Activated CD4-positive, alpha-beta memory T cell treated with anti-CD3 and anti-CD28 coated beads, Interleukin-2, amount 10 ng/mL, durations not matched to agents 7 days and 5 days (primary cell): ENCODE measurements around the gene ADNP2. TPM values are rescaled to one million over a fixed set of nuclear protein-coding genes. Genes with fewer than 3 reads are reported as not detected.

ENCODE experiments used
- CTCF ChIA-PET: fragments of 350-600 bp; sonication (Branson Sonifier 250); formaldehyde crosslinking; loops from one replicate; lab custom pipeline; 2021; ENCODE audit warnings: antibody characterized with exemption, inconsistent platforms; lab: Charles Lee
- POLR2A ChIA-PET: fragments of 350-600 bp; sonication (Branson Sonifier 250); formaldehyde crosslinking; loops from one replicate; lab custom pipeline; 2021; ENCODE audit warnings: antibody characterized with exemption; lab: Charles Lee
- DNase-seq: peaks from one replicate; pipeline ENCODE4 v3.0.0-alpha.2; 2020
- H3K27ac Mint-ChIP-seq: one replicate; pipeline ENCODE4 v1.8.0; 2021; ENCODE audit warnings: mild to moderate bottlenecking, mixed read lengths
- H3K27me3 Mint-ChIP-seq: one replicate; pipeline ENCODE4 v1.8.0; 2021; ENCODE audit warnings: mixed read lengths
- H3K36me3 Mint-ChIP-seq: one replicate; pipeline ENCODE4 v1.8.0; 2021; ENCODE audit warnings: low read depth, mixed read lengths
- H3K4me1 Mint-ChIP-seq: one replicate; pipeline ENCODE4 v1.8.0; 2021; ENCODE audit warnings: mixed read lengths
- H3K4me3 Mint-ChIP-seq: one replicate; pipeline ENCODE4 v1.8.0; 2021; ENCODE audit warnings: mild to moderate bottlenecking, mixed read lengths
- H3K9me3 Mint-ChIP-seq: one replicate; pipeline ENCODE4 v1.8.0; 2021; ENCODE audit warnings: mixed read lengths
- total RNA-seq, 2 experiments: library from RNA; stranded (reverse); gene quantifications; one replicate each; pipeline ENCODE4 v1.2.3, GENCODE V29; 2021

Gene ADNP2
- total RNA-seq, 2 experiments from 2014 or later, result 25.8 to 26.6 TPM

GRCh38 chr18:80137137-80137536, 28.1 kb downstream of the ADNP2 start:
- Mint-ChIP-seq H3K27ac (no peak overlapping the region), H3K36me3 (peaks cover 49% of the 10 kb centered on the region), H3K9me3 (no peaks in the 10 kb centered on the region), H3K4me1 (peaks cover 12% of the 10 kb centered on the region), H3K27me3 (no peaks in the 10 kb centered on the region), H3K4me3 (no peak overlapping the region)
- DNase-seq, result no peak
- POLR2A ChIA-PET, result no interaction called here
- CTCF ChIA-PET, result no interaction called here

GRCh38 chr18:80137976-80138375, 28.9 kb downstream of the ADNP2 start:
- Mint-ChIP-seq H3K36me3 (peaks cover 48% of the 10 kb centered on the region), H3K27ac (no peak overlapping the region), H3K4me1 (peaks cover 6% of the 10 kb centered on the region), H3K27me3 (no peaks in the 10 kb centered on the region), H3K9me3 (no peaks in the 10 kb centered on the region), H3K4me3 (no peak overlapping the region)
- CTCF ChIA-PET, result no interaction called here
- POLR2A ChIA-PET, result no interaction called here
- DNase-seq, result no peak

DNA sequence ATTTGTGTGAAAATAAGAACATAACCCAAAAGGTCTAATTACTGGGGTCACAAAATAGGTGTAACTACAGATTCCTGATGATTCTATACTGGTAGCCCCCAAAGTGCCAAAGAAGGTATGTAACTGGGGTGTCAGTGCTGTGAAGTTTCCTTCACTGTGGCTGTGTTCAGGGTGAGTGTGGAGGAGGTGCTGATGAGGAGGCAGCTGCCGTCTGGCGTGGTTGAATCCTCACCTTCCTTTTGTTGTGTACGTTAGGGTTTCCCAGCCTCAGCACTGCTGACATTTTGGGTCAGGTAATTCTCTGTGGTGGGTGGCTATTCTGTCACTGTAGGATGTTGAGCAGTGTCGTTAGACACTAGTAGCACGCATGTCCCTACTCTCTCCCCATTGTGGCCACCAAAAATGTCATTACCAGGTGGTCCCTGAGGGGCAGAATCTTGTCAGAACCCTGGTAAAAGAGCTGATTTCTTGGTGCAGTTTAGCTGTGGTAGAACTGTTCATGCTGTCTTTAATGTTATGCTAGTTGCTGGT, 31.5 kb downstream of the ADNP2 start:
- CTCF ChIA-PET, result interaction anchor here (0.6 to 10.6 kb wide), 4 partner anchors 14 to 181 kb away, joined by 3 to 65 read pairs (median 3); no protein-coding TSS in a partner anchor
- Mint-ChIP-seq H3K27me3 (no peaks in the 10 kb centered on the region), H3K4me3 (no peak overlapping the region), H3K4me1 (no peaks in the 10 kb centered on the region), H3K27ac (no peak overlapping the region), H3K36me3 (peaks cover 37% of the 10 kb centered on the region), H3K9me3 (no peaks in the 10 kb centered on the region)
- DNase-seq, result no peak
- POLR2A ChIA-PET, result no interaction called here

DNA sequence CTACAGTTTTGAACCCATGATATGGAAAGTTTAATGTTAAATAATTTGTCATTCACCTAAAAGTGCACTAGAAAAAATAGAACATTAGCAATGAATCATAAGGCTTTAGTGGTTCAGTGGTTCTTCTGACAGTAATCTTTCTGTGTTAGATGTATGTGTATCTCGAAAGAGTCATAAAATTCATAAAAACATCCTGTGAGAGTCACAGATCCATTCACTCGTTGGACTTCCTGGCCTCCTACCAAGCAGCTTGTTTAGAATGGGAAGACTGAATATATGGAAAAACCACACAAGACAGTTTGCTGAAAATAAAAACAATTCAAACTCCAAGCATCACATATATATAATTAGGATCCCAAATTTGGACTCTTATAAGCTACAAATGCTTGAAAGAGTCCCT, 34.8 kb downstream of the ADNP2 start:
- Mint-ChIP-seq H3K27me3 (no peaks in the 10 kb centered on the region), H3K36me3 (peaks cover 10% of the 10 kb centered on the region), H3K4me1 (peaks cover 17% of the 10 kb centered on the region), H3K9me3 (no peaks in the 10 kb centered on the region), H3K27ac (no peak overlapping the region), H3K4me3 (no peak overlapping the region)
- CTCF ChIA-PET, result interaction anchor here (10.6 kb wide), 1 partner anchor 13 kb away, joined by 65 read pairs; no protein-coding TSS in a partner anchor
- DNase-seq, result no peak
- POLR2A ChIA-PET, result no interaction called here

DNA sequence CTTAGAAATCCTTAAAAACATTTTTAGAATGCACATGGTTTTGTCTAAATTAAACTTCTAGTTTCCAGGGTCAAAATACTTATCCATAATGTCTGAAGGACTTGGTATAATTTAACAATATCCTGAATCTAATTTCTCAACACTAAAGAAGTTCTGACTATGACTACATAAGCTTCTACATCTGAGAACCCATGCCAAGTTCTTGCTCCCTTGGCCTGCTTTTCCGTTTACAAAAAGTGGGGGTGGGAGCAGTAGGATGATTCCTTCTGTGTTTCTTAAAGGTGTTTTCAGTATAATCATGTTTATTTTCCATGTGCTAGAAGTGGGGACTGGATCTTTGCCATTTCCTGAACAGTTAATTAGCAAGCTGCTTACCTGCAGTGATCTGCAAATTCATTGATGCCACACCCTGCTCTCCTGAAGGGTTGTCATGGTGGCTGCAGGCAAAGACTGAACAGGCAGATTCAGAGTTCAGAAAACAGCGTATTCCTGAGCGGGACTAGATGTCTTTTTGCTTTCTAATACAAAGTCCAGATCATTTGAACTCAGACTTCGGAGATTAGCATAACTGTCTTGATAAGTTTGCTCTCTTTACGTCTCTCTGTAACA, 36.2 kb downstream of the ADNP2 start:
- Mint-ChIP-seq H3K27me3 (no peaks in the 10 kb centered on the region), H3K4me3 (no peak overlapping the region), H3K36me3 (peaks cover 8% of the 10 kb centered on the region), H3K9me3 (no peaks in the 10 kb centered on the region), H3K4me1 (peaks cover 19% of the 10 kb centered on the region), H3K27ac (no peak overlapping the region)
- ChIA-PET CTCF (interaction anchor here (10.6 kb wide), 1 partner anchor 12 kb away, joined by 65 read pairs; no protein-coding TSS in a partner anchor), POLR2A (no interaction called here)
- DNase-seq, result no peak

DNA sequence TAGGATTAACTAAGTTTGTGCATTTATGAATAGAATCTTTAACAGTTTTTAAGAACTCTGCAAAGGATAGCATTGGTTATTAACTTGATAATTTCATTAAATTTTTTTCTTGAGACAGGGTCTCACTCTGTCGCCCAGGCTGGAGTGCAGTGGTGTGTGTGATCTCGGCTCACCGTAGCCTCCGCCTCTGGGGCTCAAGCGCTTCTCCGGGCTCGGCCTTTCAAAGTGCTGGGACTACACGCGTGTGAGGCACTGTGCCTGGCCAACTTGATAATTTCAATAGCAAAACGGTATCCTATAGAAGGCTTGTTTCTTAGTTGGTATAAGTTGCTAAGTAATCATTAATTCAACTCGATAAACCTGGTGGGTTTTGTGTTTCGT, 38.0 kb downstream of the ADNP2 start:
- POLR2A ChIA-PET, result interaction anchor here (0.9 to 1.3 kb wide), 3 partner anchors 35 to 113 kb away, joined by 4 to 6 read pairs (median 4); partner anchors contain the start of gene ADNP2

DNA sequence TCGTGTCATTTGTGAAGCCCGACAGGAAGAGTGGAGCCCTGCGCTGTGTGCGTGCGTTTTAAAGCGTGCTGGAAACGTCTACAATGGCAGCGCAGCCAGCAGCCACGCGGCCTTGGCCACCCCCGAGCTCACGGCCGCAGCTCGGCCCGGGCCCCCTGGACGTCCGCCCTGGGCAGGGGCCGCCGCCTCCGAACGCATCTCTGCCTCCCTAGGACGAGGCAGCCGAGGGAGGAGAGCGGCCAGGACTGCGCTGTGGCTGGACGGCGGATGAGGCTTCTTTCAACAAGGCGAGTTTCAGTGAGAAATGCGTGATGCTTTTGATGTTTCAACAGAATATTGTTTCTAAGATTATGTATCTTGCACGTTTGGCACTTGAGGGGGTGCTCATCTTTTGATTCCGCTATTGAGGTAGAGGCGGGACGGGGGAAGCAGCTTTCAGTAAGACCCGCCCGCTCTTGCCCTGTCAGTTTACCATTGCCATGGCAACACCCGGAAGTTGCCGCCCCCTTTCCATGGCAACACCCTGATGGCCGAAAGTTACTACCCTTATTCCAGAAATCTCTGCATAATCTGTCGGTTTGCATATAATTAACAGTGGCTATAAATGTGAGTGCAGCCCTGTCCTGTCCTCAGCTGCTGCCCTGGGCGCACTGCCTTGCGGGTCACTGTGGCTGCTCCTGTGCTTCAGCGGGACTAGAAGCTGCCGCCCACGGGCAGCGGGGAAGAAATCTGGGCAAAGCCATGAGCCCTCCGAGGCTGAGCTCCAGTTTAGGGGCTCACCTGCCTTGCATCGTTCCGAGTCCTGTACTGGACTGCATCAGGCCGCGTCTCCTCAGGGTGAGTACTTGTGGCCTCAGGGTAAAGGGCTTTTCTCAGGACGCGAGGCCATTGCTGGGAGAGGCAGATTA, 38.6 kb downstream of the ADNP2 start:
- POLR2A ChIA-PET, result interaction anchor here (0.9 to 1.3 kb wide), 3 partner anchors 35 to 114 kb away, joined by 4 to 6 read pairs (median 4); partner anchors contain the start of gene ADNP2

More for the DNA sequence above, 38.0 kb downstream of the ADNP2 start:
- CTCF ChIA-PET, result interaction anchor here (0.8 to 10.6 kb wide), 2 partner anchors 10 to 38 kb away, joined by 3 to 65 read pairs; no protein-coding TSS in a partner anchor
- DNase-seq, result no peak
- Mint-ChIP-seq H3K27me3 (peaks cover 10% of the 10 kb centered on the region), H3K4me3 (peak overlapping the region; percentile 79), H3K27ac (no peak overlapping the region), H3K36me3 (peaks cover 3% of the 10 kb centered on the region), H3K4me1 (peaks cover 19% of the 10 kb centered on the region), H3K9me3 (no peaks in the 10 kb centered on the region)

GRCh38 chr18:80148326-80149199, 39.5 kb downstream of the ADNP2 start:
- Mint-ChIP-seq H3K27me3 (peaks cover 14% of the 10 kb centered on the region), H3K27ac (no peak overlapping the region), H3K4me3 (peak overlapping the region; percentile 79), H3K9me3 (no peaks in the 10 kb centered on the region), H3K4me1 (peaks cover 19% of the 10 kb centered on the region), H3K36me3 (peaks cover 3% of the 10 kb centered on the region)
- DNase-seq, result no peak
- POLR2A ChIA-PET, result interaction anchor here (1.3 kb wide), 1 partner anchor 40 kb away, joined by 6 read pairs; the partner anchor contains the start of gene ADNP2
- CTCF ChIA-PET, result interaction anchor here (10.6 kb wide), 1 partner anchor 9 kb away, joined by 65 read pairs; no protein-coding TSS in a partner anchor

More for the DNA sequence above, 38.6 kb downstream of the ADNP2 start:
- Mint-ChIP-seq H3K9me3 (no peaks in the 10 kb centered on the region), H3K27me3 (peaks cover 14% of the 10 kb centered on the region), H3K4me1 (peaks cover 19% of the 10 kb centered on the region), H3K27ac (no peak overlapping the region), H3K36me3 (peaks cover 3% of the 10 kb centered on the region), H3K4me3 (peak overlapping the region; percentile 79)
- CTCF ChIA-PET, result interaction anchor here (0.8 to 10.6 kb wide), 2 partner anchors 10 to 39 kb away, joined by 3 to 65 read pairs; no protein-coding TSS in a partner anchor
- DNase-seq, result peak; percentile 85

DNA sequence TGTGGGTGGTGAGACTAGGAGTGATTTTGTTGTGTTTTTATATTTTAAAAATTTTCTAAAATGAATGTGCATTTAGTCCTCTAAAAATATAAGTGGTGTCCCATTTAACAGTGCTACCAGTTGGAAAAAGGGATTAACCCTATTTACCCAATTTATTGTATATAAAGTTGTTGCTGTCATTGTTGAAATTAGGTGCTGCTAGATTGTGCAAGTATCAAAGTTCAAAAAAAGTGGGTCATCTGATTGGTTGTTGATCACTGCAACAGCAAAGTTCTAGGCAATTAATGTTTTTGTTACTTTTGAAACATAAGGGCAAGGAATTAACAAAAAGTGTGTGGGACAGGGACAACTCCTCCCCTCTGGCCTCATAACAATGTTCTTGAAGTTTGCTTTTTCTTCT, 40.6 kb downstream of the ADNP2 start:
- Mint-ChIP-seq H3K27ac (no peak overlapping the region), H3K4me1 (peaks cover 25% of the 10 kb centered on the region), H3K27me3 (peaks cover 17% of the 10 kb centered on the region), H3K36me3 (peaks cover 3% of the 10 kb centered on the region), H3K4me3 (no peak overlapping the region), H3K9me3 (no peaks in the 10 kb centered on the region)
- no peak for DNase-seq
- POLR2A ChIA-PET, result no interaction called here
- CTCF ChIA-PET, result no interaction called here

DNA sequence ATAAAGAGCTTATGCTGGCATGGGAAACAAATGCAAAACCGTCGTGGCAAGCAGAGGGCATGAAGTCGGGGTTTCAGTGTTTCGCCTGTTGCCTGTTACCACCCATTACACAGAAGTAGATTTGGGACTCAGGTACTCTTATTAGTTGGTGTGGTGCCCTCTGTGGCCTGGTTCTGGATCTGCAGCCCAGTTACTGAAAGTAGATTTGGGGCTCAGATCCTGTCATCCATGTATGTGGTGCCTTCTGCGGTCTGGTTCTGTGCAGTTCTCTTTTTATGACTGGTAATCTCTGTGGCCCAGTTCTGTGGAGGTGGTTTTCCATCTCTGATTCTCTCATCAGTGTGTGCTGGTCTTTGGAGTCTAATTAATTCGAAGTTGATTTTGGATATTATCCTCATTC, 45.2 kb downstream of the ADNP2 start:
- no peaks in the 10 kb centered on the region for H3K36me3 Mint-ChIP-seq
- POLR2A ChIA-PET, result no interaction called here

DNA sequence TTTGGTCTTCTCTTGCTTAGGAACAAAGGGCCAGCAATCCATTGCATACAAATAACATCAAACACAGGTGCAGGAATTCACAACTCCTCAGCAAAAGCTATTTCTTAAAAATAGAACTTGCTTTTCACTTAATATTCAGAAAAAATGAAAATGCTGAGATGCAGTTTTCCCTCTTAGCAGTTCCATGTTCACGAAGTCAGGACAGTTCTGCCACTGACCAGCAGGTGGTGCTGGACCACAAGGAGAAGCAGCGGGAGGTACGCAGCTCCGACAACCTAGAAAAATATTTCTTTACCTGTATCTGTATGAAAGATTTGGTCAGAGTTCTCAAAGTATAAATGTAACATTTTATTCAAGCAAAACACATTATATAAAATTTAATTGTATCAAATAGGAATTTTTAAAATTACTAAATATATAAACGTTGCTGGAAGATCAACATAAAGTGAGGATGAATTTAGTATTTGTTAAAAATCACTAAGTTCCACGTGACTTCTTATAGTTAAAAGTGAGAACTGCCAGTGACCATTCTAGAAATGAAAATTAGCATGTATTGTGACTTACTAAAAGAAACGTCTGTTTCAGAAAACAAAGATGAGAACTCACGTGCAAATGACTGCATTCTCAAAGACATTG, 48.8 kb downstream of the ADNP2 start:
- POLR2A ChIA-PET, result no interaction called here

More for the DNA sequence above, 45.2 kb downstream of the ADNP2 start:
- Mint-ChIP-seq H3K4me3 (no peak overlapping the region), H3K9me3 (no peaks in the 10 kb centered on the region), H3K27me3 (peaks cover 21% of the 10 kb centered on the region), H3K4me1 (peaks cover 6% of the 10 kb centered on the region), H3K27ac (no peak overlapping the region)
- CTCF ChIA-PET, result interaction anchor here (9.1 kb wide), 1 partner anchor 10 kb away, joined by 65 read pairs; no protein-coding TSS in a partner anchor
- peak; percentile 57 for DNase-seq

More for the DNA sequence above, 48.8 kb downstream of the ADNP2 start:
- Mint-ChIP-seq H3K4me3 (no peak overlapping the region), H3K27me3 (peaks cover 13% of the 10 kb centered on the region), H3K27ac (no peak overlapping the region), H3K9me3 (no peaks in the 10 kb centered on the region), H3K4me1 (peaks cover 8% of the 10 kb centered on the region), H3K36me3 (no peaks in the 10 kb centered on the region)
- peak; percentile 76 for DNase-seq
- CTCF ChIA-PET, result interaction anchor here (0.7 to 9.1 kb wide), 10 partner anchors 10 to 252 kb away, joined by 3 to 65 read pairs (median 6); no protein-coding TSS in a partner anchor
